Measurements from ENCODE around the gene SUSD1.

SUSD1 gene

GRCh38 chr9:112009656-112010055 is 165.4 kb downstream of the SUSD1 start:
- peak overlapping the region in 3 of 11 experiments; percentile 22 to 86 (median 82); a peak in 3 of 22 replicates for H3K4me2 ChIP-seq
- H4K20me1 ChIP-seq = no peaks in the 10 kb centered on the region
- H3K4me3 ChIP-seq = no peak overlapping the region
- peaks cover 27 to 84% (median 37%) of the 10 kb centered on the region in 10 experiments for H3K4me1 ChIP-seq
- no peaks in the 10 kb centered on the region for H3K27me3 ChIP-seq
- H3K9ac ChIP-seq = no peak overlapping the region
- no peaks in the 10 kb centered on the region for H3K36me3 ChIP-seq
- H3K9me3 ChIP-seq (replicated peaks in 1 of 11) = no peaks in the 10 kb centered on the region; a peak in 1 of 22 replicates
- no peak overlapping the region for H3K27ac ChIP-seq
- TF ChIP-seq Cebpa-rat (IDR thresholded peaks at IDR 0.05) = no peak

- no peaks in the 10 kb centered on the region; a peak in 1 of 22 replicates for H3K9me3 ChIP-seq (replicated peaks in 1 of 11)
- H3K9ac ChIP-seq = no peak overlapping the region
- no peak for TF ChIP-seq Cebpa-rat (IDR thresholded peaks at IDR 0.05)
- H3K27ac ChIP-seq = no peak overlapping the region
- H3K36me3 ChIP-seq = no peaks in the 10 kb centered on the region
- no peaks in the 10 kb centered on the region for H3K27me3 ChIP-seq
- no peak overlapping the region for H3K4me3 ChIP-seq
- H4K20me1 ChIP-seq = no peaks in the 10 kb centered on the region
- H3K4me2 ChIP-seq = peak overlapping the region in 3 of 11 experiments; percentile 5 to 15 (median 6); a peak in 2 of 22 replicates
- peaks cover 13 to 65% (median 24%) of the 10 kb centered on the region in 10 experiments for H3K4me1 ChIP-seq
Measured at GRCh38 chr9:112007575-112008240, 167.4 kb downstream of the SUSD1 start.

GRCh38 chr9:112006361-112007020 is 168.6 kb downstream of the SUSD1 start:
- Histone ChIP-seq H3K36me3 (no peaks in the 10 kb centered on the region), H3K9me3 (replicated peaks in 1 of 11) (no peaks in the 10 kb centered on the region; a peak in 1 of 22 replicates), H3K9ac (no peak overlapping the region), H4K20me1 (no peaks in the 10 kb centered on the region), H3K27me3 (no peaks in the 10 kb centered on the region), H3K4me3 (no peak overlapping the region), H3K27ac (no peak overlapping the region), H3K4me2 (peak overlapping the region in 3 of 11 experiments; percentile 3 to 40 (median 30); a peak in 1 of 22 replicates), H3K4me1 (peaks cover 1 to 54% (median 12%) of the 10 kb centered on the region in 10 experiments)
- TF ChIP-seq Cebpa-rat (IDR thresholded peaks at IDR 0.05) = no peak

GRCh38 chr9:112005939-112006338 is 169.2 kb downstream of the SUSD1 start:
- no peak overlapping the region for H3K9ac ChIP-seq

GRCh38 chr9:112003538-112003937 is 171.6 kb downstream of the SUSD1 start:
- Histone ChIP-seq H3K27me3 (no peaks in the 10 kb centered on the region), H3K36me3 (no peaks in the 10 kb centered on the region), H4K20me1 (no peaks in the 10 kb centered on the region), H3K4me2 (no peak overlapping the region), H3K4me3 (no peak overlapping the region), H3K9me3 (replicated peaks in 1 of 11) (no peaks in the 10 kb centered on the region), H3K27ac (no peak overlapping the region), H3K4me1 (peaks cover 0 to 29% (median 6%) of the 10 kb centered on the region in 10 experiments; a peak in 10 of 20 replicates), H3K9ac (no peak overlapping the region)
- TF ChIP-seq Cebpa-rat (IDR thresholded peaks at IDR 0.05) = no peak

More at GRCh38 chr9:112005939-112006338, 169.2 kb downstream of the SUSD1 start:
- Histone ChIP-seq H3K9me3 (replicated peaks in 1 of 11) (no peaks in the 10 kb centered on the region; a peak in 1 of 22 replicates), H3K36me3 (no peaks in the 10 kb centered on the region), H3K4me1 (peaks cover 0 to 48% (median 7%) of the 10 kb centered on the region in 10 experiments; a peak in 13 of 20 replicates), H3K27ac (no peak overlapping the region), H3K4me2 (peak overlapping the region in 3 of 11 experiments; percentile 3 to 40 (median 30); a peak in 4 of 22 replicates), H3K27me3 (no peaks in the 10 kb centered on the region), H3K4me3 (no peak overlapping the region), H4K20me1 (no peaks in the 10 kb centered on the region)
- TF ChIP-seq Cebpa-rat (IDR thresholded peaks at IDR 0.05) = no peak

GRCh38 chr9:112002847-112003457 is 172.1 kb downstream of the SUSD1 start:
- Histone ChIP-seq H3K4me1 (peaks cover 0 to 23% (median 6%) of the 10 kb centered on the region in 10 experiments; a peak in 10 of 20 replicates), H3K4me3 (no peak overlapping the region), H3K9ac (no peak overlapping the region), H4K20me1 (no peaks in the 10 kb centered on the region), H3K9me3 (replicated peaks in 1 of 11) (no peaks in the 10 kb centered on the region), H3K4me2 (no peak overlapping the region), H3K36me3 (no peaks in the 10 kb centered on the region), H3K27me3 (no peaks in the 10 kb centered on the region), H3K27ac (no peak overlapping the region)
- TF ChIP-seq Cebpa-rat (IDR thresholded peaks at IDR 0.05) = no peak

- no peaks in the 10 kb centered on the region for H3K9me3 ChIP-seq (replicated peaks in 1 of 11)
- no peak overlapping the region for H3K4me2 ChIP-seq
- TF ChIP-seq Cebpa-rat (IDR thresholded peaks at IDR 0.05) = no peak
- H3K27ac ChIP-seq = no peak overlapping the region
- peaks cover 0 to 17% (median 2%) of the 10 kb centered on the region in 10 experiments; a peak in 7 of 20 replicates for H3K4me1 ChIP-seq
- H4K20me1 ChIP-seq = no peaks in the 10 kb centered on the region
- H3K4me3 ChIP-seq = no peak overlapping the region
- H3K36me3 ChIP-seq = no peaks in the 10 kb centered on the region
- no peak overlapping the region for H3K9ac ChIP-seq
- H3K27me3 ChIP-seq = no peaks in the 10 kb centered on the region
Measured at GRCh38 chr9:112002131-112002846, 172.8 kb downstream of the SUSD1 start.

GRCh38 chr9:112000743-112001142 is 174.4 kb downstream of the SUSD1 start:
- Histone ChIP-seq H3K9me3 (replicated peaks in 1 of 11) (no peaks in the 10 kb centered on the region), H3K9ac (no peak overlapping the region), H3K36me3 (no peaks in the 10 kb centered on the region), H4K20me1 (no peaks in the 10 kb centered on the region), H3K4me1 (peaks cover 0 to 11% (median under 1%) of the 10 kb centered on the region in 10 experiments; a peak in 7 of 20 replicates), H3K27me3 (no peaks in the 10 kb centered on the region), H3K4me2 (no peak overlapping the region), H3K4me3 (no peak overlapping the region), H3K27ac (no peak overlapping the region)
- TF ChIP-seq Cebpa-rat (IDR thresholded peaks at IDR 0.05) = no peak

GRCh38 chr9:111999319-111999718 is 175.8 kb downstream of the SUSD1 start:
- Histone ChIP-seq H3K4me3 (no peak overlapping the region), H3K9me3 (replicated peaks in 1 of 11) (no peaks in the 10 kb centered on the region), H3K4me2 (no peak overlapping the region), H3K27me3 (no peaks in the 10 kb centered on the region), H3K9ac (no peak overlapping the region), H4K20me1 (no peaks in the 10 kb centered on the region), H3K36me3 (no peaks in the 10 kb centered on the region), H3K27ac (no peak overlapping the region), H3K4me1 (no peaks in the 10 kb centered on the region)
- TF ChIP-seq Cebpa-rat (IDR thresholded peaks at IDR 0.05) = no peak
